Astrocyte of the hippocampus (primary cell): ENCODE measurements around the gene GPR17.
A peak's percentile ranks its signal among the peaks of the same experiment; 100 is the strongest.

Experiments used
- DNase-seq: peaks from one replicate; pipeline ENCODE4 v3.0.0; 2011; ENCODE audit warnings: low read depth, low spot score

Gene GPR17

GRCh38 chr2:127614731-127615130, 31.2 kb upstream of the GPR17 start:
- no peak for DNase-seq

GRCh38 chr2:127615511-127616166, 30.3 kb upstream of the GPR17 start:
- DNase-seq, result no peak

- DNase-seq, result no peak
Measured at GRCh38 chr2:127618551-127619202, 27.3 kb upstream of the GPR17 start.

- no peak for DNase-seq
Measured at GRCh38 chr2:127619203-127619590, 26.8 kb upstream of the GPR17 start.

GRCh38 chr2:127619877-127620705, 25.9 kb upstream of the GPR17 start:
- no peak for DNase-seq

- DNase-seq, result no peak
Measured at GRCh38 chr2:127620866-127621265, 25.1 kb upstream of the GPR17 start.

- DNase-seq, result no peak
Measured at GRCh38 chr2:127621981-127622431, 23.9 kb upstream of the GPR17 start.

GRCh38 chr2:127622561-127623387, 23.2 kb upstream of the GPR17 start:
- DNase-seq, result no peak

- peak; percentile 64 for DNase-seq
Measured at GRCh38 chr2:127623388-127624319, 22.3 kb upstream of the GPR17 start.

GRCh38 chr2:127624320-127624755, 21.6 kb upstream of the GPR17 start:
- no peak for DNase-seq

- DNase-seq, result no peak
Measured at GRCh38 chr2:127624756-127625571, 21.0 kb upstream of the GPR17 start.

- DNase-seq, result no peak
Measured at GRCh38 chr2:127625572-127625951, 20.4 kb upstream of the GPR17 start.

GRCh38 chr2:127626175-127626574, 19.8 kb upstream of the GPR17 start:
- no peak for DNase-seq

GRCh38 chr2:127626917-127627739, 18.8 kb upstream of the GPR17 start:
- no peak for DNase-seq

- DNase-seq, result no peak
Measured at GRCh38 chr2:127627740-127628571, 18.0 kb upstream of the GPR17 start.

- no peak for DNase-seq
Measured at GRCh38 chr2:127628767-127629614, 17.0 kb upstream of the GPR17 start.

GRCh38 chr2:127629637-127630036, 16.3 kb upstream of the GPR17 start:
- DNase-seq, result no peak
